ENCODE results near the gene TCF4. TPM values are rescaled to one million over a fixed set of nuclear protein-coding genes. Genes with fewer than 3 reads are reported as not detected.

The TCF4 gene
- total RNA-seq, 2 donors from 2014 or later: 57.7 to 66.3 TPM

- Histone ChIP-seq H3K9me3 (no peaks in the 10 kb centered on the region), H3K4me1 (peaks cover 0 to 43% of the 10 kb centered on the region in 2 donors), H3K27me3 (no peaks in the 10 kb centered on the region), H3K27ac (peak overlapping the region in 1 of 2 donors; percentile 7), H3K4me3 (no peak overlapping the region), H3K36me3 (peaks cover 16% of the 10 kb centered on the region)
- TF ChIP-seq CTCF (IDR thresholded peaks at IDR 0.05): no peak
- no peak for DNase-seq (ENCODE audit: low spot score)
These were observed 351.7 kb downstream of the TCF4 start for GRCh38 chr18:55236150-55236931.

GRCh38 chr18:55235094-55235461 is 352.9 kb downstream of the TCF4 start:
- Histone ChIP-seq H3K27ac (peak overlapping the region; percentile 14 to 61), H3K27me3 (no peaks in the 10 kb centered on the region), H3K9me3 (no peaks in the 10 kb centered on the region), H3K4me1 (peaks cover 0 to 38% of the 10 kb centered on the region in 2 donors), H3K36me3 (peaks cover 28% of the 10 kb centered on the region), H3K4me3 (no peak overlapping the region)
- DNase-seq (ENCODE audit: low spot score): no peak
- TF ChIP-seq CTCF (IDR thresholded peaks at IDR 0.05): no peak

GRCh38 chr18:55234366-55235093 is 353.5 kb downstream of the TCF4 start:
- peaks cover 33% of the 10 kb centered on the region for H3K36me3 ChIP-seq
- H3K27me3 ChIP-seq: no peaks in the 10 kb centered on the region
- no peaks in the 10 kb centered on the region for H3K9me3 ChIP-seq
- peak overlapping the region; percentile 50 to 61 for H3K27ac ChIP-seq
- H3K4me1 ChIP-seq: peaks cover 0 to 33% of the 10 kb centered on the region in 2 donors
- H3K4me3 ChIP-seq: no peak overlapping the region
- peak; percentile 88 for DNase-seq (ENCODE audit: low spot score)
- TF ChIP-seq CTCF (IDR thresholded peaks at IDR 0.05): peak; percentile 71 to 88

- Histone ChIP-seq H3K9me3 (no peaks in the 10 kb centered on the region), H3K4me1 (peaks cover 0 to 26% of the 10 kb centered on the region in 2 donors), H3K36me3 (peaks cover 40% of the 10 kb centered on the region), H3K4me3 (no peak overlapping the region), H3K27ac (peak overlapping the region; percentile 50 to 61), H3K27me3 (no peaks in the 10 kb centered on the region)
- TF ChIP-seq CTCF (IDR thresholded peaks at IDR 0.05): no peak
- DNase-seq (ENCODE audit: low spot score): no peak
These were observed 354.1 kb downstream of the TCF4 start for GRCh38 chr18:55233857-55234256.

GRCh38 chr18:55232506-55232905 is 355.5 kb downstream of the TCF4 start:
- Histone ChIP-seq H3K36me3 (peaks cover 51% of the 10 kb centered on the region), H3K9me3 (no peaks in the 10 kb centered on the region), H3K27me3 (no peaks in the 10 kb centered on the region), H3K4me3 (no peak overlapping the region), H3K27ac (no peak overlapping the region), H3K4me1 (peaks cover 0 to 34% of the 10 kb centered on the region in 2 donors)
- no peak for DNase-seq (ENCODE audit: low spot score)
- no peak for TF ChIP-seq CTCF (IDR thresholded peaks at IDR 0.05)

Measured in right atrium auricular region (tissue), 2 donors.